Stromal cell of bone marrow (primary cell): ENCODE data around the gene GPR152.
"Not testable (repeated sequence)": the region's sequence is repeated elsewhere in the genome, so short reads cannot be mapped to it uniquely, and the experiment has no call there.

Experiments
- DNase-seq: peaks from one replicate; pipeline ENCODE4 v3.0.0-alpha.2; 2012; ENCODE audit warnings: low read depth

The GPR152 gene

GRCh38 chr11:67409261-67409666 lies 43.3 kb downstream of the GPR152 start:
- no peak for DNase-seq

- DNase-seq, result no peak
Observed at GRCh38 chr11:67408437-67409200, 43.9 kb downstream of the GPR152 start.

GRCh38 chr11:67407688-67408163 lies 44.8 kb downstream of the GPR152 start:
- no peak for DNase-seq

GRCh38 chr11:67406969-67407687 lies 45.4 kb downstream of the GPR152 start:
- no peak for DNase-seq

- DNase-seq, result no peak
Observed at GRCh38 chr11:67406420-67406968, 46.0 kb downstream of the GPR152 start.

GRCh38 chr11:67405688-67406339 lies 46.7 kb downstream of the GPR152 start:
- DNase-seq, result no peak

- no peak for DNase-seq
Observed at GRCh38 chr11:67405196-67405567, 47.3 kb downstream of the GPR152 start.

GRCh38 chr11:67404515-67405195 lies 47.9 kb downstream of the GPR152 start:
- DNase-seq, result no peak

GRCh38 chr11:67403085-67403484 lies 49.4 kb downstream of the GPR152 start:
- not testable (repeated sequence) for DNase-seq

GRCh38 chr11:67402192-67402839 lies 50.2 kb downstream of the GPR152 start:
- DNase-seq, result not testable (repeated sequence)

- peak; percentile 72 for DNase-seq
Observed at GRCh38 chr11:67401495-67402191, 50.9 kb downstream of the GPR152 start, which contains the start of gene PPP1CA. Gene PPP1CA (minus strand): TSS chr11:67401858. CDS start chr11:67401782, 76 bp downstream.
